ENCODE results near the gene GSTT2.

Gene GSTT2

DNA sequence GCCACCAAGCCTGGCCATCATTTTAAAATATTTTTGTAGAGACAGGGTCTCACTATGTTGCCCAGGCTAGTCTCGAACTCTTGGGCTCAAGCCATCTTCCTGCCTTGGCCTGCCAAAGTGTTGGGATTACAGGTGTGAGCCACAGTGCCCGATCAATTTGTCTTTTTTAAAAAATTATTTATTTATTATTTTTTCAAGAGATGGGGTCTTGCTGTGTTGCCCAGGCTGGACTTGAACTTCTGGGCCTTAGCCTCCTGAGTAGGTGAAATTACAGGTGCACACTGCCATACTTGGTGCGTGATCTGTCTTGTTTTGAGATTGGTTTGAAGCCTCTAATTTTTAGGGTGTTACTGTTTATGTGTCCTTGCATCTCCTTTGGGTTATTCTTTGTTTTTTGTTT lies 41.4 kb downstream of the GSTT2 start:
- H3K36me3 ChIP-seq (ENCODE audit: insufficient read depth, low read depth, low read length), result peaks cover 7% of the 10 kb centered on the region; the same call in 1 of the 2 replicates
- no peak overlapping the region for H3K9ac ChIP-seq (ENCODE audit: low read depth, low read length)
- H3K27ac ChIP-seq (ENCODE audit: low read length), result no peak overlapping the region
- H3K4me1 ChIP-seq (ENCODE audit: insufficient read depth, low read length), result peaks cover 7% of the 10 kb centered on the region; the same call in 1 of the 2 replicates
- H3K27me3 ChIP-seq (ENCODE audit: insufficient read depth, low read length), result no peaks in the 10 kb centered on the region
- no peak overlapping the region for H3K4me3 ChIP-seq (ENCODE audit: low read length)
- no peaks in the 10 kb centered on the region for H3K9me3 ChIP-seq (ENCODE audit: insufficient read depth, low read depth, low read length)

DNA sequence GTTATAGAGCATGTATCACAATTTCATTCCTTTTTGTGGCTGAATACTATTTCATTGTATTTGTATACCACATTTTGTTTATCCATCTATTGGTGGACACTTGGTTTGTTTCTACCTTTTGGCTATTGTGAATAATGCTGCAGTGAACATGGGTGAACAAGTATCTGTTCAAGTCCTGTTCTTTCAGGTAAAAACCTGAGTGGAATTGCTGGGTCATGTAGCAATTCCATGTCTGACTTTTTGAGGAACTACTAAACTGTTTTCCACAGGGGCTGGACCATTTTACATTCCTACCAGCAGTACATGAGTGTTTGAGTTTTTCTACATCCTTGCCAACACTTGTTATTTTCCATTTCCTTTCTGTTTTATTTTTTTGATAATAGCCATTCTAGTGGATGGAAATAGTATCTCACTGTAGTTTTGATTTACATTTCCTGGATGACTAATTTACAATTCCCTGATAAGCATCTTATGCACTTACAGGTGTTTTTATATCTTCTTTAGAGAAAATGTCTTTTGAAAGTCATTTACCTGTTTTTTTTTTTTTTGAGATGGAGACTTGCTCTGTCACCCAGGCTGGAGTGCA lies 43.4 kb downstream of the GSTT2 start:
- H3K4me1 ChIP-seq (ENCODE audit: insufficient read depth, low read length), result peaks cover 7% of the 10 kb centered on the region; the same call in 1 of the 2 replicates
- H3K9ac ChIP-seq (ENCODE audit: low read depth, low read length), result no peak overlapping the region
- H3K4me3 ChIP-seq (ENCODE audit: low read length), result no peak overlapping the region

GRCh38 chr22:24024354-24024753 lies 44.4 kb downstream of the GSTT2 start:
- H3K27me3 ChIP-seq (ENCODE audit: insufficient read depth, low read length), result no peaks in the 10 kb centered on the region
- no peaks in the 10 kb centered on the region for H3K36me3 ChIP-seq (ENCODE audit: insufficient read depth, low read depth, low read length)
- H3K9me3 ChIP-seq (ENCODE audit: insufficient read depth, low read depth, low read length), result no peaks in the 10 kb centered on the region
- no peak overlapping the region for H3K4me3 ChIP-seq (ENCODE audit: low read length)
- H3K9ac ChIP-seq (ENCODE audit: low read depth, low read length), result no peak overlapping the region
- peaks cover 7% of the 10 kb centered on the region; the same call in 1 of the 2 replicates for H3K4me1 ChIP-seq (ENCODE audit: insufficient read depth, low read length)
- no peak overlapping the region for H3K27ac ChIP-seq (ENCODE audit: low read length)

More for the DNA sequence above, 43.4 kb downstream of the GSTT2 start:
- Histone ChIP-seq H3K27ac (ENCODE audit: low read length) (no peak overlapping the region), H3K27me3 (ENCODE audit: insufficient read depth, low read length) (no peaks in the 10 kb centered on the region), H3K9me3 (ENCODE audit: insufficient read depth, low read depth, low read length) (no peaks in the 10 kb centered on the region), H3K36me3 (ENCODE audit: insufficient read depth, low read depth, low read length) (no peaks in the 10 kb centered on the region)

DNA sequence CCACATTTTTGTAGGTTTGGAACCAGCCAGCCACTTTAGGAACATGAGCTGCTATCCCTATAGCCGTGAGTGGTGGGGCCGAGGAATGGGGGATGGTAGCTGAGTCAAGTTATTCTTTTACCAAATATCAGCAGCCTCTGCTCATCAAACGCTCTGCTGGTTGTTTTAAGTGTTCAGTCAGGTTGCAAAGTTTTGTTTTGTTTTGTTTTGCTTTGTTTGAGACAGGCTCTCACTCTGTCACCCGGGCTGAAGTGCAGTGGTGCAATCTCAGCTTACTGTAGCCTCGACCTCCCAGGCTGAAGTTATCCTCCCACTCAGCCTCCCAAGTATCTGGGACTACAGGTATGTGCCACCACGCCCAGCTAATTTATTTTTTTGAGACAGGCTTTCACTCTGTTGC lies 45.5 kb downstream of the GSTT2 start:
- H3K9me3 ChIP-seq (ENCODE audit: insufficient read depth, low read depth, low read length), result no peaks in the 10 kb centered on the region

DNA sequence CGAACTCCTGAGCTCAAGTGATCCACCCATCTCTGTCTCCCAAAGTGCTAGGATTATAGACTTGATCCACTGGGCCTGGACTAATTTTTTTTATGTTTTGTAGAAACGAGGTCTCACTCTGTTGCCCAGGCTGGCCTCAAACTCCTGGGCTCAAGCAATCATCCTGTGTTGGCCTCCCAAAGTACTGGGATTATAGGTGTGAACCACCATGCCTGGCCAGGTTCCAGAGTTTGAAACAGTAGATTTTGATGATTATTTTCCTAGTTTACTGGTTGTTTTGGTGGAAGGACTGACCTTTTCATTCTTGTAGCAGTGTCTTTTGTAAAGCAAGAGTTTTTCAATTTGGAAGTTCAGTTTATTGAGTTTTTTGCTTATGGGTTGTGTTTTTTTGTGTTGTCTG lies 46.1 kb downstream of the GSTT2 start:
- Histone ChIP-seq H3K4me1 (ENCODE audit: insufficient read depth, low read length) (peaks cover 7% of the 10 kb centered on the region; the same call in 1 of the 2 replicates), H3K27me3 (ENCODE audit: insufficient read depth, low read length) (no peaks in the 10 kb centered on the region), H3K27ac (ENCODE audit: low read length) (no peak overlapping the region), H3K9me3 (ENCODE audit: insufficient read depth, low read depth, low read length) (no peaks in the 10 kb centered on the region), H3K4me3 (ENCODE audit: low read length) (no peak overlapping the region), H3K36me3 (ENCODE audit: insufficient read depth, low read depth, low read length) (no peaks in the 10 kb centered on the region), H3K9ac (ENCODE audit: low read depth, low read length) (no peak overlapping the region)

More for the DNA sequence above, 45.5 kb downstream of the GSTT2 start:
- H3K4me3 ChIP-seq (ENCODE audit: low read length), result no peak overlapping the region
- H3K4me1 ChIP-seq (ENCODE audit: insufficient read depth, low read length), result peaks cover 7% of the 10 kb centered on the region; the same call in 1 of the 2 replicates
- no peaks in the 10 kb centered on the region for H3K27me3 ChIP-seq (ENCODE audit: insufficient read depth, low read length)
- no peaks in the 10 kb centered on the region for H3K36me3 ChIP-seq (ENCODE audit: insufficient read depth, low read depth, low read length)
- no peak overlapping the region for H3K9ac ChIP-seq (ENCODE audit: low read depth, low read length)
- H3K27ac ChIP-seq (ENCODE audit: low read length), result no peak overlapping the region

- Histone ChIP-seq H3K9me3 (ENCODE audit: insufficient read depth, low read depth, low read length) (no peaks in the 10 kb centered on the region), H3K27me3 (ENCODE audit: insufficient read depth, low read length) (no peaks in the 10 kb centered on the region), H3K9ac (ENCODE audit: low read depth, low read length) (no peak overlapping the region), H3K36me3 (ENCODE audit: insufficient read depth, low read depth, low read length) (no peaks in the 10 kb centered on the region), H3K4me3 (ENCODE audit: low read length) (no peak overlapping the region), H3K4me1 (ENCODE audit: insufficient read depth, low read length) (peaks cover 7% of the 10 kb centered on the region; the same call in 1 of the 2 replicates), H3K27ac (ENCODE audit: low read length) (no peak overlapping the region)
These were observed 46.8 kb downstream of the GSTT2 start for GRCh38 chr22:24026733-24027132.

DNA sequence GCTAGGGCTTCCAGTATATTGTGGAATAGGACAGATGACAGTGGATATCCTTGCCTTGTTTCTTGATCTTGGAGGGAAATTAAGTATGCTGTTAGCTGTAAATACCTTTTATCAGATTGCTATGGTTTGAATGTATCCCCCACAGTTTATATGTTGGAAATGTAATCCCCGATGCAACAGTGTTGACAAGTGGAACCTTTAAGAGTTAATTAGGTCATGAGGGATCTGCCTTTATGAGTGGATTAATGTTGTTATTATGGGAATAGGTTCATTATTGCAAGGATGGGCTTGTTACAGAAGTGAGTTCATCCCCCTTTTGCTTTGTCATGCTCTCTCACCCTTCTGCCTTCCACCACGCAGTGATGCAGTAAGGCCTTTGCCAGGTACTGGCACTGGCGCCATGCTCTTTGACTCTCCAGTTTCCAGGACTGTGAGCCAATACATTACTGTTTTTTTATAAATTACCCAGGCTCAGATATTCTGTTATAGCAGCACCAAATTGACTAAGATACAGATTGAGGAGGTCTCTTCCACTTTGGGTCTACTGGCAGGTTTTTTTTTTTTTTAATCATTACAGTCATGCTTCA lies 47.5 kb downstream of the GSTT2 start:
- Histone ChIP-seq H3K36me3 (ENCODE audit: insufficient read depth, low read depth, low read length) (no peaks in the 10 kb centered on the region), H3K27me3 (ENCODE audit: insufficient read depth, low read length) (no peaks in the 10 kb centered on the region), H3K4me1 (ENCODE audit: insufficient read depth, low read length) (peaks cover 7% of the 10 kb centered on the region; the same call in 1 of the 2 replicates), H3K9ac (ENCODE audit: low read depth, low read length) (no peak overlapping the region), H3K4me3 (ENCODE audit: low read length) (no peak overlapping the region), H3K9me3 (ENCODE audit: insufficient read depth, low read depth, low read length) (no peaks in the 10 kb centered on the region), H3K27ac (ENCODE audit: low read length) (no peak overlapping the region)

- Histone ChIP-seq H3K9ac (ENCODE audit: low read depth, low read length) (no peak overlapping the region), H3K27me3 (ENCODE audit: insufficient read depth, low read length) (no peaks in the 10 kb centered on the region), H3K27ac (ENCODE audit: low read length) (no peak overlapping the region), H3K36me3 (ENCODE audit: insufficient read depth, low read depth, low read length) (no peaks in the 10 kb centered on the region), H3K4me1 (ENCODE audit: insufficient read depth, low read length) (peaks cover 7% of the 10 kb centered on the region; the same call in 1 of the 2 replicates), H3K4me3 (ENCODE audit: low read length) (no peak overlapping the region), H3K9me3 (ENCODE audit: insufficient read depth, low read depth, low read length) (no peaks in the 10 kb centered on the region)
These were observed 48.1 kb downstream of the GSTT2 start for GRCh38 chr22:24027991-24028390.

DNA sequence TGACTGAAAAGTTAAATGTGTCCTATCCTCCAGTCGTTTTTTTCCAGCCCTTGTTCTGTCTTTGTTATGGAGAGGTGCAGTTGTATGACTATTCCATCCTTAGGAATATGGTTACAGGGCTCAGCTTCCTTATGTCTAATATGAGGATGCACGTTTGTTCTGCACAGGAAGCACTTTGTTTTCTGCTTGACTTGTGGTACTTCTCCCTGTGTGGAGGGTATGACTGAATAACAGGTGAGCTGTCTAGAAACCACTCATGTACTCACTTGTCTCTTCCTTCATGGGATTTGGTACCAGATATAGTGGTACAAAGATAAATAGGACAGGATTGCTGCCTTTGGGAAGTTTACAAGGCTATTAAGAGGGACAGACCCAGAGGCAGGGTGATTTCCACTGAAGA lies 48.6 kb downstream of the GSTT2 start:
- no peak overlapping the region for H3K27ac ChIP-seq (ENCODE audit: low read length)
- no peaks in the 10 kb centered on the region for H3K27me3 ChIP-seq (ENCODE audit: insufficient read depth, low read length)
- H3K4me1 ChIP-seq (ENCODE audit: insufficient read depth, low read length), result peaks cover 7% of the 10 kb centered on the region; the same call in 1 of the 2 replicates

DNA sequence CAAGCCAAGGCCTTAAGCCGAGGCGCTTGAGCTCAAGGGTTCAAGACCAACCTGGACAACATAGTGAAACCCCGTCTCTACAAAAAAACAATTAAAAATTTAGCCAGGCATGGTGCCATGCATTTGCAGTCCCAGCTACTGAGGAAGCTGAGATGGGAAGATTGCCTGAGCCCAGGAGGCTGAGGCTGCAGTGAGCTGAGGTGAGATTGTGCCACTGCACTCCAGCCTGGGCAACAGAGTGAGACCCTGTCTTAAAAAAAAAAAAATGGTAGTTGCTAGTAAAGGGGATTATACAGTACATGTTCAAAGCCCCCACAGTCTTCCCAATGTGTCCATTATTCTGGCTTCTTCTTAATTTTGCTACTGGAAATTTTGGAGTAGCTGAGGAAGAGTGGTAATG lies 49.4 kb downstream of the GSTT2 start:
- no peak overlapping the region for H3K4me3 ChIP-seq (ENCODE audit: low read length)
- H3K9me3 ChIP-seq (ENCODE audit: insufficient read depth, low read depth, low read length), result no peaks in the 10 kb centered on the region
- no peak overlapping the region for H3K9ac ChIP-seq (ENCODE audit: low read depth, low read length)
- H3K27me3 ChIP-seq (ENCODE audit: insufficient read depth, low read length), result no peaks in the 10 kb centered on the region
- H3K36me3 ChIP-seq (ENCODE audit: insufficient read depth, low read depth, low read length), result no peaks in the 10 kb centered on the region
- no peak overlapping the region for H3K27ac ChIP-seq (ENCODE audit: low read length)
- peaks cover 7% of the 10 kb centered on the region; the same call in 1 of the 2 replicates for H3K4me1 ChIP-seq (ENCODE audit: insufficient read depth, low read length)

More for the DNA sequence above, 48.6 kb downstream of the GSTT2 start:
- Histone ChIP-seq H3K9me3 (ENCODE audit: insufficient read depth, low read depth, low read length) (no peaks in the 10 kb centered on the region), H3K9ac (ENCODE audit: low read depth, low read length) (no peak overlapping the region), H3K36me3 (ENCODE audit: insufficient read depth, low read depth, low read length) (no peaks in the 10 kb centered on the region), H3K4me3 (ENCODE audit: low read length) (no peak overlapping the region)

- no peak overlapping the region for H3K9ac ChIP-seq (ENCODE audit: low read depth, low read length)
- H3K36me3 ChIP-seq (ENCODE audit: insufficient read depth, low read depth, low read length), result no peaks in the 10 kb centered on the region
- no peak overlapping the region for H3K4me3 ChIP-seq (ENCODE audit: low read length)
- no peak overlapping the region for H3K27ac ChIP-seq (ENCODE audit: low read length)
- no peaks in the 10 kb centered on the region for H3K27me3 ChIP-seq (ENCODE audit: insufficient read depth, low read length)
- no peaks in the 10 kb centered on the region for H3K9me3 ChIP-seq (ENCODE audit: insufficient read depth, low read depth, low read length)
- peaks cover 2% of the 10 kb centered on the region; the same call in 1 of the 2 replicates for H3K4me1 ChIP-seq (ENCODE audit: insufficient read depth, low read length)
These were observed 50.3 kb downstream of the GSTT2 start for GRCh38 chr22:24030186-24030702.
